GOT3 (cell line): ENCODE results near the gene EYA4.

Experiments
- DNase-seq: peaks from one replicate; lab custom pipeline; 2025; ENCODE audit warnings: mixed read lengths; lab: John Stamatoyannopoulos, UW

EYA4 gene

GRCh38 chr6:133460101-133460500 is 218.9 kb downstream of the EYA4 start:
- DNase-seq: no peak

GRCh38 chr6:133463790-133464189 is 222.6 kb downstream of the EYA4 start:
- DNase-seq: no peak

DNA sequence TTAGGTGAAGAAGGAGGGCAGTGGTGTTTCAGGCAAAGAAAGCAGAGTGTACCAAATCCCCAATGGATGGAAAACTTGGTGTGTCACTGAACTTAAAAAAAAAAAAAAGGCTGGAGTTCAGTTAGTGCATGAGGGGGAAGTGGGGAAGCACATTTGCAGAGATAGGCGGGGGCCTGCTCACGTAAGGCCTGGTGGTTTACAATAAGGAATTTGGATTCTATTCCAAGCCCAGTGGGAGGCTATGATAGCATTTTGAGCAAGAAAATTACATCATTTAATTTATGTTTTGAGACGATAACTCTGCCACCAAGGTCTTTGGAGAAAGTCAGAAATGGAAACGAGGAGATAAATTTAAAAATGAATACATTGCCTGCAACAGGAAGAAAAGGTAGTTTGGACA is 225.5 kb downstream of the EYA4 start:
- DNase-seq: no peak

GRCh38 chr6:133467231-133467981 is 226.2 kb downstream of the EYA4 start:
- no peak for DNase-seq

GRCh38 chr6:133467982-133468380 is 226.8 kb downstream of the EYA4 start:
- DNase-seq: no peak

DNA sequence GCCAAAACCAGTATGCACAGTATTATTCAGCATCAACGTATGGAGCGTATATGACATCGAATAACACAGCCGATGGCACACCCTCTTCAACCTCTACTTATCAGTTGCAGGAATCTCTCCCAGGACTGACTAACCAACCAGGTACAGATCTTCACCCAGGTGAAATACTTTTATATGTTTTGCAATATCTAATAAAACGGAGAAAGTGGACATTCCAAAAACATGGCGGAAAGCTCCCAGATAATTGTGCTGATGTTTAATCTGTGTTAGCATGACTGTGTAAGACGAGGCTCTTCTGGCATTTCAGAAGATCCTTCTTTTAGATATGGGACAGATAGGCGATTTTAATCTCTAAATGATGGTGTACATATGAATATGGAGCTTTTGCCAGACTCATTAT is 227.4 kb downstream of the EYA4 start:
- DNase-seq: no peak

- DNase-seq: no peak
Measured at GRCh38 chr6:133474516-133474915, 233.4 kb downstream of the EYA4 start.

- no peak for DNase-seq
Measured at GRCh38 chr6:133478673-133479072, 237.5 kb downstream of the EYA4 start.

DNA sequence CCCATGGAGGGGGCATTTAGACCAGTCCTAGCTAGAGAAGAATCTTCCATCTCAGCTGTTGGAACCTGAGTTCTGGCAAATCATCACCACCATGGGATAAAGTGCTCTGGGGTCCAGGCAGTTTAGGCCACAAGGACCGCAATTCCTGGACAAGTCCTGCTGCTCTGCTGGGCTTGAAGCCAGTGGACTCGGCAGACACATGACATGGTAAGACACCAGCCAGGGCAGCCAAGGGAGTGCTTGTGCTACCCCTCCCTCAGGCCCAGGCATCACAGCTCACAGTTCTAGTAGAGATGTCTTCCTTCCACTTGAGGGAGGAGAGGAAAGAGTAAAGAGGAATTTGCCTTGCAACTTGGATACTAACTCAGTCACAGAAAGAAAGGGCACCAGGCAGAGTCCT is 246.0 kb downstream of the EYA4 start:
- no peak for DNase-seq

GRCh38 chr6:133495205-133495903 is 254.2 kb downstream of the EYA4 start:
- DNase-seq: no peak

DNA sequence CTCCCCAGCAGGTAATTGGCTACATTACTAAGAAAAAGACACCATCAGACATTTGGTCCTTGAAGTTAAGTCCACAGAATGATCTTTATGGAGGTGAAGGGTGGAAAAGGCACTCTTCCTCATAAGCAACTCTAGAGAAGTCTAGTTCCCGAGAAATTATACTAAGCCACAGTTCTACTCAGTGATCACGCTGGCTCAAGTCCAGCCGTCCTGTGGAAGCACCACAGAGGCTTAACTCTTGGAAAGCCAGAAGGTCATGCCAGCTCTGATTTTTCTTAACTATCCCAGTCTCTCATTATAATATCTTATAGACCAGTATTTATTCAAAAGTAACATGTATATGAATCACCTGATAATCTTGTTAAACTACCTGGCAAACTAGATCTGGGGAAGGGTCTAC is 258.5 kb downstream of the EYA4 start:
- DNase-seq: no peak

DNA sequence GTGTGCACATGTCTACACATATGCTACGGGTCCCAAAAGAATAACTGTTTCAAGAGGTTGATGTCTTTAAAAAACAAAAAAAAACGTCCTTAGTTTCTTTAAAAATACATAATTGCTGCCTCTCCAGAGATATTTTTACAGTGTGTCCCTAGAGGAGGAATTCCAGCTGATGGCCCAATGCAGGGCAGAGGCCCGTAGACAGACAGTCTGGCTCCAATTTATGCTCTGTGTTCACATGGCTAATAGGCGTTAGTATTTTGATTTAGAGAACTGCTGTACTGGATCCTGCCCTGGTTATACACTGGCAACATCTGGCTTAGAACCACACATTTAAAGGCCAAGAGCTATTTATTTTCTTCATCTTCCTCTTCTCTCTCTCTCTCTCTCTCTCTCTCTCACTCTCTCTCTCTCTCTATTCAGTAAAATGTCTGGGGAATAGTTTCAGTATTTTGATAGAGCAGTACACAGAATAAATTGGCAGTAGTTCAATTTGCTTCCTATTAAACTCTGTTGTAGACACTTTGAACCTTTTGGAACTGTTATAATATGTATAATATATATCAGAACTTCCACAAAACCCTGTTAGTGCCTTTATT is 260.6 kb downstream of the EYA4 start:
- no peak for DNase-seq

DNA sequence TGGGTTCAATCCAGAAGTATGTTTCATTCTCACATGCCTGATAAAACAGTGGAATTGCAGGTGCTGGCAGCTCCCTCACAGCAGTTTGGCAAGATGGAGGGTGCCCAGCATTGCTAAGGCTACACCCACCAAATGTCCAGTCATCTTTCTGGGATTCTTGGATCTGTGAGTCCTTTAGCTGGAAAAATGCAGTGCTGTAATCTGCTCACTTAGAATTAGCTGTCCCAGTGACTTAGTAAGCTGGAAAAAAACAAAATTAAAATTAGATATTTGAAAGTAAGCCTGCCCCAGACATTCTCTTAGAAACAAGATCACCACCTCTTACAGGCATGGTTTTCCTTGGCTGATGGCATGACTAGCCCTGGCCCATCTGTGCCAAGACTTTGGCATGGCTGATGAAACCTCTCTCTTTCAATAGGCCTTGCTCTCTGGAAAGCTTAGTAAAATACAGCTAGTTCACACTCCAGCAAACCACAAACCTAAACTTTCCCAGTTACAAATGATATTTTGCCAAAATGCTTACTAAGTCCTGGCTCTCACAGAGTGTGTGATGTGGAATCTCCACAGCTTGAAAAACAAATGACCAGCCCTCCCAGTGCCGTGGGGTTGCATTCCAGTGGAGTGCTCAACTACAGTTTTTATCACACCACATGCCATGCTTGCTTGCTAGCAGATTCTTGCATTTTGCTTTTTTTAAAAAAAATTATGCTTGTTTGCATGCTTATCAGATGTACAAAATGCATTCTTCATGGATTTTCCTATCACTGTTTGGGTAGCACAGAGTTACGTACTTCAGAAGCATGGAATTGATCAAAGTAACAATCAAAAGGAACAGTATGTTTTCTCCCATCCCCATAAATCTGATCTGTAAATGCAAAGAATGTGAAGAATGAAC is 261.5 kb downstream of the EYA4 start:
- DNase-seq: peak; percentile 23

DNA sequence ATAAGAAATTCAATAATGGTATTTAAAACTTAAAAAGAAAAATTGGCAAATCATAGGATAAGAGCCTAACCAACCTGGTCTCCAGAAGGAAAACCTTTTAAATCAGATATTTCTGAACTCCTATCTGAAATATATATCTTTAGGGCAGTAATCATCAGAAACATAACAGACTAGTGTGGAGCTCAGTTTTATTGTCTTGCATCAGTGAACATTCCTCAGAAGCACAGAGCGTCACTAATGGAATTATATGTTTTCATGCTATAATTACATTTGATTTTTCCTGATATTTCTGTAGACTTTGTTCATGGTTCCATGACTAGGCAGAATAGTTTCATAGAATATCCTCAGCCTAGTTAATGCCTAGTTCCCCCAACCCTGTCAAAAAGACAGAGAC is 262.2 kb downstream of the EYA4 start:
- DNase-seq: no peak

DNA sequence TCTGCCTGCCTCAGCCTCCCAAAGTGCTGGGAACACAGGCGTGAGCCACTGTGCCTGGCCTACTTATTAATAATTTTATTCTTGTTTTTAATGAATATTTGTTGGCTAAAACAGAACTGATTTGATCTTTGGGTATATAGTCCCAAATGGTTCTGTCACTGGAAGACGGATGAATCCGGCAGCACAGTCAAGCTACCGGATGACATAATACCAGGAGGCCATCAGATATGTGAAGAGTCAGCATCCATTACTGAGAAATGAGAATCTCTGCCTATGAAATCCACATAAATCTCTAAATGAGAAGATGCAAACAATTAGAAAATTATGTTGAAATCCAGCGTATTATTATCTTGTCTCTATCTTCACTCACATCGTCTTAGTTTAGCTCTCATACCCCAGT is 263.0 kb downstream of the EYA4 start:
- DNase-seq: no peak

DNA sequence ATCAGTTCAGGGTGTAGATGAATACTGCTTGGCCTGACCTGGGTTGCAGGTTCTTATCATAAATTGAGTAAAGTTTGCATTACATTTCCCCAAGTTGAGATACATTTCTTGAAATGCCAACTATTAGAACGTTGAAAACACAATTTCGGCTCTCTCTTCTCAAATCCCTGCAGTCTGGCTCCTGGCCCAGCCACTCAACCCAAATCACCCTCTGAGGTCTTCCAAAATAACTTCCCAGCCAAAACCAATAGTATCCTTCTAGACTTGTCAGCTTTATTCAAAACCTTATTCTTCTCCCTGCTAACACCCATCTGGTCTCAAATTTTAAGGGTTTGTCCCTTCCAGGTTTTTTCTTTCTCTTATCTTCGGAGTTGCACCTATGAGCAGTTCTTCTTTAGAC is 263.6 kb downstream of the EYA4 start:
- DNase-seq: no peak

- DNase-seq: no peak
Measured at GRCh38 chr6:133505681-133506080, 264.5 kb downstream of the EYA4 start.

- no peak for DNase-seq
Measured at GRCh38 chr6:133512410-133513016, 271.4 kb downstream of the EYA4 start.

- no peak for DNase-seq
Measured at GRCh38 chr6:133523816-133524215, 282.7 kb downstream of the EYA4 start.

- no peak for DNase-seq
Measured at GRCh38 chr6:133526436-133526835, 285.3 kb downstream of the EYA4 start.

- no peak for DNase-seq
Measured at GRCh38 chr6:133528566-133528965, 287.4 kb downstream of the EYA4 start.

DNA sequence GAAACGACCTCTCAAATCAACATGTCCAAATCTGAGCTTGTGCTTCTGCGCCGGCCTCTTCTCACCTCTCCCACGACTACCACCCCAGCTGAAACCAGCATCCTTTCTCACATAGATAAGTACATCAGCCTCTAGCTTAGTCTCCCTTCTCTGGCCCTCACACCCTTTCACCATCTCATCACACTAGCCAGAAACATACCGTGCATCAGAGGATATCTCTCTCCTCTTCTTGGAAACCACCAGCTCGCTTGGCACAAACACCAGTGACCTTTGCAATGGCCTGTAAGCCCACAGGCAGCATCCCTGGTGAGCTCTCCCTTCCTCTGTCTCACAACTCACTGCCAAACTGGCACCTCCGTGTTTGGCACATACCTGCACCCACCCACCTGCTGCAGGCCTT is 291.8 kb downstream of the EYA4 start:
- DNase-seq: no peak
